Measurements from ENCODE around the gene THAP4.
"Not testable (repeated sequence)": the region's sequence is repeated elsewhere in the genome, so short reads cannot be mapped to it uniquely, and the experiment has no call there.

THAP4 gene

DNA sequence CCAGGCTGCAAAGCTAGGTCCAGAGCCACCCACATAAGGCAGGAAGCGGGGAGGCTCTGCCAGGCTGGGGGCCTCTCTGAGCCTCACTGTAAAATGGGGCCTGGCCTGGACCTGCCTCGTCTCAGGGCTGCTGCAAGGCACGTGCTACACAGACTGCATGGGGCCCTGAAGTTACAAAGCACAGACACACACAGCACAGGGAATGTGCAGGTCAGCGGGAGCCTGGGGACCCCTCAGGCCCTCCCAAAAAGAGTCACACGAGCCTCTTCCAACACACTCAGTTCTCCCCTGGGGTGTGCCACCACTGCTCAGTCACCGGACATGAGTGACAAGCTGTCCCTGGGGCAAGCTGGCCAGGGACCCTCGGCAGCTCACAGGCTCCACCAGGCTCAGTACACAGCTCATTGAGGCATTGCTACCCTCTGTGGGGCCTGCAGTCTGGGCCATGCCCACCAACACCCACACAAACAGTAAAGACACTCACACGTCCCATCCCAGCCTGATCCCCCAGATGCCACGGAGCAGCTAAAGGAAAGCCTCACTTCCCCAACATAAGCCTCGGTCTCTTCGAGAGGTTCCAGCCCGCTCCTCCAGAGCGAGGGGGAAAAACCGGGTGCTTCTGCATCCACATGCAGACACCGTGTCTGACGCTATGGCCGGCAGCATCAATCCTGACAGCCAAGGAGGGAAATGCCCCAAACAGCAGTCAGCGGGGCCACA, 44.7 kb downstream of the THAP4 start:
- TF ChIP-seq, protein P1, sequence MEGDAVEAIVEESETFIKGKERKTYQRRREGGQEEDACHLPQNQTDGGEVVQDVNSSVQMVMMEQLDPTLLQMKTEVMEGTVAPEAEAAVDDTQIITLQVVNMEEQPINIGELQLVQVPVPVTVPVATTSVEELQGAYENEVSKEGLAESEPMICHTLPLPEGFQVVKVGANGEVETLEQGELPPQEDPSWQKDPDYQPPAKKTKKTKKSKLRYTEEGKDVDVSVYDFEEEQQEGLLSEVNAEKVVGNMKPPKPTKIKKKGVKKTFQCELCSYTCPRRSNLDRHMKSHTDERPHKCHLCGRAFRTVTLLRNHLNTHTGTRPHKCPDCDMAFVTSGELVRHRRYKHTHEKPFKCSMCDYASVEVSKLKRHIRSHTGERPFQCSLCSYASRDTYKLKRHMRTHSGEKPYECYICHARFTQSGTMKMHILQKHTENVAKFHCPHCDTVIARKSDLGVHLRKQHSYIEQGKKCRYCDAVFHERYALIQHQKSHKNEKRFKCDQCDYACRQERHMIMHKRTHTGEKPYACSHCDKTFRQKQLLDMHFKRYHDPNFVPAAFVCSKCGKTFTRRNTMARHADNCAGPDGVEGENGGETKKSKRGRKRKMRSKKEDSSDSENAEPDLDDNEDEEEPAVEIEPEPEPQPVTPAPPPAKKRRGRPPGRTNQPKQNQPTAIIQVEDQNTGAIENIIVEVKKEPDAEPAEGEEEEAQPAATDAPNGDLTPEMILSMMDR (IDR thresholded peaks at IDR 0.05; ENCODE audit: control insufficient read depth, insufficient read depth, low read depth, low read length, missing control alignments), result no peak
- H3K4me3 ChIP-seq (ENCODE audit: control insufficient read depth, low read depth, low read length), result no peak overlapping the region
- no peak for DNase-seq (ENCODE audit: low read depth)

DNA sequence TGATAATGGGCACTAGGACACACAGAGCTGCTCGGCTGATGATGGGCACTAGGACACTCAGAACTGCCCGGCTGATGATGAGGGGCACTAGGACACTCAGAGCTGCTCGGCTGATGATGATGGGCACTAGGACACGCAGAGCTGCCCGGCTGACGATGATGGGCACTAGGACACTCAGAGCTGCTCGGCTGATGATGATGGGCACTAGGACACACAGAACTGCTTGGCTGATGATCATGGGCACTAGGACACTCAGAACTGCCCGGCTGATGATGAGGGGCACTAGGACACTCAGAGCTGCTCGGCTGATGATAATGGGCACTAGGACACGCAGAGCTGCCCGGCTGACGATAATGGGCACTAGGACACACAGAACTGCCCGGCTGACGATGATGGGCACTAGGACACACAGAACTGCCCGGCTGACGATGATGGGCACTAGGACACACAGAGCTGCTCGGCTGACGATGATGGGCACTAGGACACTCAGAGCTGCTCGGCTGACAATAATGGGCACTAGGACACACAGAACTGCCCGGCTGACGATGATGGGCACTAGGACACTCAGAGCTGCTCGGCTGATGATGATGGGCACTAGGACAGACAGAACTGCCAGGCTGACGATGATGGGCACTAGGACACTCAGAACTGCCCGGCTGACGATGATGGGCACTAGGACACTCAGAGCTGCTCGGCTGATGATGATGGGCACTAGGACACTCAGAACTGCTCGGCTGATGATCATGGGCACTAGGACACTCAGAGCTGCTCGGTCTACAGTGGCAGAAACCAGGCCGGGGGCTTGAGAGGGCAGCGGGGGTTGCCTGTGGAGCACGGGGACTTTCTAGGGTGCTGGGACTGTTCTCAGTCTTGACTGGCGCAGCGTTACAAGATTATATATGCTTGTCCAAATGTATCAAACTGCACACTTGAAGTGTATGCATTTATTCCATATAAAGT, 46.2 kb downstream of the THAP4 start:
- H3K4me3 ChIP-seq (ENCODE audit: control insufficient read depth, low read depth, low read length); DNase-seq (ENCODE audit: low read depth): not testable (repeated sequence)

DNA sequence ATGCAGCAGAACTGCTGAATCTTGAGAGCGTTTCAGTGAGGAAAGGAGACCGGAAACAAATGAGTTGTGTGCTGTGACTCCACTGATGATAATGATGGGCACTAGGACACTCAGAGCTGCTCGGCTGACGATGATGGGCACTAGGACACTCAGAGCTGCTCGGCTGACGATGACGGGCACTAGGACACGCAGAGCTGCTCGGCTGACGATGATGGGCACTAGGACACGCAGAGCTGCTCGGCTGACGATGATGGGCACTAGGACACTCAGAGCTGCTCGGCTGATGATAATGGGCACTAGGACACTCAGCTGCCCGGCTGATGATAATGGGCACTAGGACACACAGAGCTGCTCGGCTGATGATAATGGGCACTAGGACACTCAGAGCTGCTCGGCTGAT, 47.1 kb downstream of the THAP4 start:
- DNase-seq (ENCODE audit: low read depth); H3K4me3 ChIP-seq (ENCODE audit: control insufficient read depth, low read depth, low read length): not testable (repeated sequence)

DNA sequence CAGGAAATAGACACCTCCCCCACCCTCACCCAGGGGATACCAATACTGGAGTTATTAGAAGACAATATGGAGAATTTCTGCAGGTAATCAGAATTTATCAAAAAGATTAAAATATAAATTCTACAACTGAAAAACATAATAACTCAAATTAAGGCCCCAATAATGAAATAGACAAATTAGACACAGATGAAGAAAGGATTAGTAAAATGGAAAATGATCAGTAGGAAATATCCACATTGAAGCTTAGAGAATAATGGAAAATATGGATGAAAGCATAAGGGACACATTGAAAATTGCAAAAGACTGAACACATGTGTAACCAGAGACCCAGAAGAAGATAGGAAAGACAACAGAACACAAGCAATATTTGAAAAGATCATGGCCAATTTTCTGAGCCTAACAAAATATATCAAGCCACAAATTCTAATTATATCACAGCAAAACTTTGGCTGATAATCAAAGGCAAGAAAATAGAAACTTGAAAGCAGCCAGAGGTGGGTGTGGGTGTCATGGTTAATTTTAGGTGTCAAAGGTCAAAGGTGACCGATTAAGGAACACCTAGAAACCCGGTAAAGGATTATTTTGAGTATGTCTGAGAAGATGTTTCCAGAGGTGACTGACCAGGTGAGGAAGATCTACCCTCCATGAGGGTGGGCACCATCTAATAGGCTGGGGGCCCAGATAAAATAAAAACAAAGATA, 50.2 kb downstream of the THAP4 start:
- TF ChIP-seq, protein P1 (IDR thresholded peaks at IDR 0.05; ENCODE audit: control insufficient read depth, insufficient read depth, low read depth, low read length, missing control alignments), result no peak
- DNase-seq (ENCODE audit: low read depth), result no peak
- H3K4me3 ChIP-seq (ENCODE audit: control insufficient read depth, low read depth, low read length), result no peak overlapping the region

DNA sequence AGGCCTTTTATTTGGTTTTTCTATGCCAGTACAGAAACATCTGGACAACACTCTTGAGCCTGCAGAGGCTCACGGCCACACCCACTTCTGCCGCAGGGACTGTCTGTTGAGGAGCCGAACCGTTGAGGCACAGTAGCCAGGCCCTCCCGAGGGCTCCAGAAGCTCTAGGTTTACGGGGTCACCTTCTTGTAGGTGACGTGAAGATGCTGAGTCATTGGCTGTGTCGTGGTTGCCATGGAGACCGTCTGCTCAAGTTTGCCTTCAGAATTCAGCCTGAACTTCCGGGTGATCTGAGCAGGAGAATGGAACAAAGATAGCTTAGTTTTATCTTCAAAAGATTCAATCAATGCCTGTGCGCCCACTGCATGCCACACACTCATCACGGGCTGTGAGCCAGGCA, 52.5 kb downstream of the THAP4 start:
- TF ChIP-seq, protein P1 (IDR thresholded peaks at IDR 0.05; ENCODE audit: control insufficient read depth, insufficient read depth, low read depth, low read length, missing control alignments), result no peak
- H3K4me3 ChIP-seq (ENCODE audit: control insufficient read depth, low read depth, low read length), result no peak overlapping the region
- DNase-seq (ENCODE audit: low read depth), result no peak

DNA sequence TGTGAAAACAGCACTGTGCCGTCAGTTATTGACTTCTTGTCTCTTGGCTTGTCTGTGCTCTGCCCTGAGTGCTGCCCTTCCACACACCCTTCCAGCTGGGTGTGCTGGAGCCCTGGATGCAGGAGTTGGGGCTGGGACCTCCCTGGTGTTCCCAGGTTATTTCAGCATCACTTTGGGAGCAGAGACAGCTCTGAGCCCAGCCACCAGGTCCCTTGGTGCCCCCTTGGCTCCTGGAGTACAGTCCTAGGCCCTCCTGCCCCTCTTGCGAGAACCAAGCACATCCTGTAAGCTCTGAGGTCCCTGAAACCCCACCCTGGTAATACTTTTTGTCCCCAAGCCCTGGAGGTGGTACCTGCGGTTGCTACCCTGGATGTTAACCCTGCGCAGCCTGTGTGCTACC, 54.2 kb downstream of the THAP4 start:
- H3K4me3 ChIP-seq (ENCODE audit: control insufficient read depth, low read depth, low read length), result no peak overlapping the region
- no peak for DNase-seq (ENCODE audit: low read depth)
- TF ChIP-seq, protein P1 (IDR thresholded peaks at IDR 0.05; ENCODE audit: control insufficient read depth, insufficient read depth, low read depth, low read length, missing control alignments), result no peak

DNA sequence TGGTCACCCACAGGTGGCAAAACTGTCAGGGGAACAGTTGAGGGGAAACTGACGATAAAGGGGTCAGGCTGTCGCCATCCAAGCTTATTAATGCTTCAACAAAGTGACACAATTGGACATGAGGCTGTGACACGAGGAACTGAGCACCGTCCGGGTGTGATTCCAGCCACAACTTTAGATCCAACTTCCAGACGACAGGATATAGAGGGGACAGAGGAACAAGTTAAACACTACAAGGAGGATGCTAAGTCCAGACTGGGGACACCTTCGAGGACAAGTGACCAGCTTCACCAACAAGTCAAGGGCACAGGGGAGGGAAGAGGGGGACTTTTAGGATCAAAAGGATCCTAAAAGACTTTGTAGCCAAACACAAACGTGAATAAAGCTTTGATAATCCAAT, 54.6 kb downstream of the THAP4 start:
- H3K4me3 ChIP-seq (ENCODE audit: control insufficient read depth, low read depth, low read length), result no peak overlapping the region
- DNase-seq (ENCODE audit: low read depth), result no peak
- TF ChIP-seq, protein P1 (IDR thresholded peaks at IDR 0.05; ENCODE audit: control insufficient read depth, insufficient read depth, low read depth, low read length, missing control alignments), result no peak

All from AG09309 (cell line).